Omental fat pad (tissue), 4 donors: ENCODE results near the gene BEGAIN. TPM values are rescaled to one million over a fixed set of nuclear protein-coding genes. Genes with fewer than 3 reads are reported as not detected.

Experiments used
- ATAC-seq: fragments of 150-250 bp; one replicate; pipeline ENCODE4 v1.9.1; 2016; ENCODE audit warnings: mild to moderate bottlenecking, moderate library complexity; ENCODE audit not compliant: low FRiP score
- DNase-seq: peaks from one replicate; pipeline ENCODE4 v3.0.0-alpha.2; 2019; ENCODE audit warnings: low spot score
- CTCF ChIP-seq, 3 donors: fragments of 450-650 bp; IDR thresholded peaks; one replicate each; pipeline ENCODE4 v1.5.1; 2016 to 2017; ENCODE audit warnings: antibody characterized with exemption in 3 of 3, mild to moderate bottlenecking in 3 of 3, moderate library complexity in 2 of 3
- total RNA-seq, 4 donors: library from RNA; depleted of rRNA; stranded (reverse); fragments of >200 nt; gene quantifications; one replicate each; pipeline ENCODE4 v1.1.0, GENCODE V29; 2016

BEGAIN gene
- total RNA-seq, 4 donors from 2014 or later, result 1.0 to 8.6 (median 1.6) TPM

GRCh38 chr14:100586153-100586402, 1.1 kb downstream of the BEGAIN start:
- no peak for TF ChIP-seq CTCF (IDR thresholded peaks at IDR 0.05)
- no peak for ATAC-seq
- DNase-seq, result no peak

GRCh38 chr14:100585448-100586152, 1.6 kb downstream of the BEGAIN start:
- ATAC-seq, result no peak

GRCh38 chr14:100584056-100585031, 2.9 kb downstream of the BEGAIN start:
- no peak for DNase-seq
- no peak for TF ChIP-seq CTCF (IDR thresholded peaks at IDR 0.05)
- no peak for ATAC-seq

More at GRCh38 chr14:100585448-100586152, 1.6 kb downstream of the BEGAIN start:
- DNase-seq, result no peak
- no peak for TF ChIP-seq CTCF (IDR thresholded peaks at IDR 0.05)

- DNase-seq, result no peak
- TF ChIP-seq CTCF (IDR thresholded peaks at IDR 0.05), result no peak
- no peak for ATAC-seq
Observed at GRCh38 chr14:100583245-100583644, 4.0 kb downstream of the BEGAIN start.

- no peak for TF ChIP-seq CTCF (IDR thresholded peaks at IDR 0.05)
- ATAC-seq (no peak), DNase-seq (no peak)
Observed at GRCh38 chr14:100582496-100583165, 4.6 kb downstream of the BEGAIN start.

- DNase-seq, result no peak
- ATAC-seq, result no peak
- no peak for TF ChIP-seq CTCF (IDR thresholded peaks at IDR 0.05)
Observed at GRCh38 chr14:100581228-100582145, 5.7 kb downstream of the BEGAIN start.
